Neural crest cell (in vitro differentiated cells): Measurements from ENCODE around the gene FRYL. TPM values are rescaled to one million over a fixed set of nuclear protein-coding genes. Genes with fewer than 3 reads are reported as not detected.

Experiments
- DNase-seq: peaks from one replicate; pipeline ENCODE4 v3.0.0; 2021; ENCODE audit warnings: low read depth, mixed read lengths, low spot score
- H3K27ac Mint-ChIP-seq: one replicate; pipeline ENCODE4 v1.8.0; 2021; ENCODE audit warnings: mild to moderate bottlenecking, mixed read lengths; ENCODE audit not compliant: unreplicated experiment
- H3K27me3 Mint-ChIP-seq: 2 replicates; pipeline ENCODE4 v1.8.0; 2021; ENCODE audit warnings: low read depth, mild to moderate bottlenecking, mixed read lengths
- H3K36me3 Mint-ChIP-seq: 2 replicates; pipeline ENCODE4 v1.8.0; 2021; ENCODE audit warnings: low read depth, mild to moderate bottlenecking, mixed read lengths
- H3K4me1 Mint-ChIP-seq: 2 replicates; pipeline ENCODE4 v1.8.0; 2021; ENCODE audit warnings: mixed read lengths
- H3K4me3 Mint-ChIP-seq: one replicate; pipeline ENCODE4 v1.8.0; 2021; ENCODE audit warnings: mild to moderate bottlenecking, mixed read lengths
- H3K9me3 Mint-ChIP-seq: 2 replicates; pipeline ENCODE4 v1.8.0; 2021; ENCODE audit warnings: mixed read lengths
- total RNA-seq: library from RNA; stranded (reverse); gene quantifications from 2 replicates; pipeline ENCODE4 v1.2.1, GENCODE V29; 2021
- TF ChIP-seq, protein P1 (sequence below): fragments of 200-600 bp; sonication (generic); conservative IDR thresholded peaks from 2 replicates; pipeline ENCODE4 v1.5.0; 2021; ENCODE audit warnings: antibody characterized with exemption, mild to moderate bottlenecking

Gene FRYL
- total RNA-seq, 1 donor from 2014 or later: 48.7 TPM

DNA sequence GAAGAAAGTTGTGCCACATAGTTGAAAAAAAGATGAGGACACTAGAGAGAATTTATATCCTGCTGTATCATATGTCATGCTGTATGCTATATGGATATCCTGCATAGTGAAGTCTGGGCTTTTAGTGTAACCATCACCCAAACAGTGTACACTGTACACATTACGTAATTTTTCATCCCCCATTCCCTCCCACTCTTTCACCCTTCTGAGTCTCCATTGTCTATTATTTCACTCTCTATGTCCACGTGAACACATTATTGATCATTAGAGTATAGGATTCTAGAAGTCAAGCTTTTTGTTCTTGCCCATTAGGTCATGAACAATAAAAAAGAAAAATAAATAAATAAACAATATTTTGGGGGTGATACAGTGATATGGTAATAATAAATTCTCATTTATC lies 18.0 kb upstream of the FRYL start:
- H3K36me3 Mint-ChIP-seq: no peaks in the 10 kb centered on the region
- TF ChIP-seq, protein P1, sequence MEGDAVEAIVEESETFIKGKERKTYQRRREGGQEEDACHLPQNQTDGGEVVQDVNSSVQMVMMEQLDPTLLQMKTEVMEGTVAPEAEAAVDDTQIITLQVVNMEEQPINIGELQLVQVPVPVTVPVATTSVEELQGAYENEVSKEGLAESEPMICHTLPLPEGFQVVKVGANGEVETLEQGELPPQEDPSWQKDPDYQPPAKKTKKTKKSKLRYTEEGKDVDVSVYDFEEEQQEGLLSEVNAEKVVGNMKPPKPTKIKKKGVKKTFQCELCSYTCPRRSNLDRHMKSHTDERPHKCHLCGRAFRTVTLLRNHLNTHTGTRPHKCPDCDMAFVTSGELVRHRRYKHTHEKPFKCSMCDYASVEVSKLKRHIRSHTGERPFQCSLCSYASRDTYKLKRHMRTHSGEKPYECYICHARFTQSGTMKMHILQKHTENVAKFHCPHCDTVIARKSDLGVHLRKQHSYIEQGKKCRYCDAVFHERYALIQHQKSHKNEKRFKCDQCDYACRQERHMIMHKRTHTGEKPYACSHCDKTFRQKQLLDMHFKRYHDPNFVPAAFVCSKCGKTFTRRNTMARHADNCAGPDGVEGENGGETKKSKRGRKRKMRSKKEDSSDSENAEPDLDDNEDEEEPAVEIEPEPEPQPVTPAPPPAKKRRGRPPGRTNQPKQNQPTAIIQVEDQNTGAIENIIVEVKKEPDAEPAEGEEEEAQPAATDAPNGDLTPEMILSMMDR: no peak
- no peak overlapping the region for H3K27ac Mint-ChIP-seq

DNA sequence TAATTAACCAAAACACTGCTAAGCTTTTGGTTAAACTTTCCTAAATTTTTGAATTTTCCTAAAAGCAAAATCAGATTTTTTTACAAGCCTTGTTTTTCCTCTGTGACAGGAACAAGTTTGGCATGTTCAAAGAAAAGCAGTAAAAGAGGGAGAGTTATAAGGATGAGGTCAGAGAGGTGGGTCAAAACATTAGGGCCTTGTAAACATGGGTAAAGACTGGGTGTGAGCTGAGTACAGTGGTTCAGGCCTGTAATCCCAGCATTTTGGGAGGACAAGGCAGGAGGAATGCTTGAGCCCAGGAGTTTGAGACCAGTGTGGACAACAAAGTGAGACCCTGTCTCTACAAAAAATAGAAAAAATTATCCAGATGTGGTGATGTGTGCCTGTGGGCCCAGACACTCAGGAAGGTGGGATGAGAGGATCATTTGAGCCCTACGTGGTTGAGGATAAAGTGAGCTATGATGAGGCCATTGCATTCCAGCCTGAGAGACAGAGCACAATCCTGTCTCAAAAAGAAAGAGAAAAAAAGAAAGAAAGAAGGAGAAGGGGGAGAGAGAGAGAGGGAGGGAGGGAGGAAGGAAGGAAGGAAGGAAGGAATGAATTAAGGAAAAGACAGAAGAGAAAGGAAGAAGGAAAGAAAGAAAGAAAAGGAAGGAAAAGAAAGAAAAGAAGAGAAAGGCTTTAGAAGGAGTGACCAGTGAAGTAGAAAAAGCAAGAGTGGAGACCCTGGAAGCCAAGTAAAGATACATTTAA lies 17.0 kb upstream of the FRYL start:
- no peak for DNase-seq
- no peak overlapping the region for H3K27ac Mint-ChIP-seq
- no peaks in the 10 kb centered on the region for H3K36me3 Mint-ChIP-seq
- H3K4me1 Mint-ChIP-seq: peaks cover 6% of the 10 kb centered on the region
- no peak overlapping the region for H3K4me3 Mint-ChIP-seq
- H3K9me3 Mint-ChIP-seq: no peaks in the 10 kb centered on the region
- TF ChIP-seq, protein P1: no peak
- H3K27me3 Mint-ChIP-seq: no peaks in the 10 kb centered on the region

More for the DNA sequence above, 18.0 kb upstream of the FRYL start:
- H3K4me1 Mint-ChIP-seq: peaks cover 6% of the 10 kb centered on the region
- DNase-seq: no peak
- no peak overlapping the region for H3K4me3 Mint-ChIP-seq
- no peaks in the 10 kb centered on the region for H3K9me3 Mint-ChIP-seq
- H3K27me3 Mint-ChIP-seq: no peaks in the 10 kb centered on the region

DNA sequence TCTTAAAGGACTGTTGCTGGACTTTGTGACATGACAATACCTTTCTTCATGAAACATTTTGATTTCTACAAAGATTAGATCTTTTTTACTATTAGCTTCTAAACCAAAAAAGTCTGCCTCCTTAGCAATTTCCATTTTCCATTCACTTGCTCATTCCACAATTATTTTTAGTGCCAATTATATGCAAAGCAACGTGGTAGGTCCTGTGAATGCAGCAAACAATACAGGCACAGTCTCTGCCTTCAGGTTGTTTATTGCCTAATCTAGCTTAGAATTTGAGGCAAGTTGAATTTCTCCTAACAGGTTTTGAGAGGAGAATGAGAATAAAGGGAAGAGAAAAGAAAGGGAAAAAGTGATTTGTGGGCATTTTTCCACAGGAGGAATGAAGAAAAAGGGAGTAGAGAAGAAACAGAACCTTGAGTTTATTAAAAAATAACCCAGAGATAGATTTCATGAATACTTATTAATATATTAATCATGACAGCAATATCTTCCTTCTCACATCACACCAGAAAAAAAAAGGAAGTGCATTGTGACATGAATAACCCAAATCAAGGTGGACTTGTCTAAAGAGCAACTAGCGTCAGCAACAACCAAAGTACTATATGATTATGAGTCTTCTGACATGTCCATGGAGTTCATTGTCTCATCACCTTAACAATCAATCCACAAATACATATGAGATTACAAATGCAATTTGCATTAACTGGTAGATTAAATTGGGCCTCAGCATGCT lies 16.3 kb upstream of the FRYL start:
- Mint-ChIP-seq H3K27me3 (no peaks in the 10 kb centered on the region), H3K9me3 (no peaks in the 10 kb centered on the region)

DNA sequence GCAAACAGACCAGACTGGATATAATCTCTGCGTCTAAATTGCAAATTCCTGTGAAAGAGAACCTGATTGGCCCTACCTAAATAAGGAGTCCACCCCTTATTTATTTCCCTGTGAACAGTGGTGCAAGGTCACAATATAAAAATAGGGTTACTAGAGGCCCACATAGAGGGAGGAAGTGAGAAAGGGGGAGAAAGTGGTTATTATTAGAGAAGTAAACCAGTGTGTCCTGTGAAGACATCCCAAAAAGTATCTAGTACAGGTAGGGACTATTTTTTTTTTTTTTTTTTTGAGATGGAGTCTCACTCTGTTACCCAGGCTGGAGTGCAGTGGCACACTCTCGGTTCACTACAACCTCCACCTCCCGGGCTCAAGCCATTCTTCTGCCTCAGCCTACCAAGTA lies 15.0 kb upstream of the FRYL start:
- Mint-ChIP-seq H3K4me1 (no peaks in the 10 kb centered on the region), H3K9me3 (no peaks in the 10 kb centered on the region), H3K36me3 (no peaks in the 10 kb centered on the region), H3K27me3 (no peaks in the 10 kb centered on the region), H3K4me3 (no peak overlapping the region), H3K27ac (no peak overlapping the region)
- no peak for DNase-seq
- TF ChIP-seq, protein P1: no peak

More for the DNA sequence above, 16.3 kb upstream of the FRYL start:
- Mint-ChIP-seq H3K4me3 (no peak overlapping the region), H3K4me1 (no peaks in the 10 kb centered on the region), H3K27ac (no peak overlapping the region), H3K36me3 (no peaks in the 10 kb centered on the region)
- TF ChIP-seq, protein P1: no peak
- DNase-seq: no peak

DNA sequence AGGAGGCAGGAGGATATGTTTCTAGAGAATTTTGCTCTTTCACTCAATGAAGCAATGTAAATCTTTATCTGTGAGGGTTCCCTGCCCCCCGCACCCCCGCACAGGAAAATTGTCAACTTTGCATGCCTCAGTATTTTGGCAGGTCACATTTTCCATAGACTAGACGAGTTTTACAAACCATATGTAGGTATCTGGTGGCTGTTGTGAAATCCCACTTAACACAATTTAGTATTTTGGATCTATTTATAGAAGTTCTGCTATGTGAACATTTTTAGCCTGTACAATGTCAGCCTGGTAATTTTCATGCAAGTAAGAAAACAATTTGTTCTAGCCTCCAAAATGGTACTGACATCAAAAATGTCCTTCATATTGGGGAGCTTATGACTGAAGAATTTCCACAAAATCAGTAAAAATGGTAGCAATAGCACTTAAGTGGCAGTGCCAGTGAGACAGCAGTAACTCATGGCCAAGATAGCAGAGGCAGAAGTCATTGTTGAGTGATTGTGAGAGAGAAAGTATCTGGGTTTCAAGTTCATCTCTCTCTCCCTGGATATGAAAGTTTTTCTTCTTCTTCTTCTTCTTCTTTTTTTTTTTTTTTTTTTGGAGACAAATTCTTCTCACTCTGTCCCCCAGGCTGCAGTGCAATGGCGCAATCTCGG lies 12.4 kb upstream of the FRYL start:
- no peaks in the 10 kb centered on the region for H3K4me1 Mint-ChIP-seq
- H3K9me3 Mint-ChIP-seq: no peaks in the 10 kb centered on the region
- H3K27ac Mint-ChIP-seq: no peak overlapping the region
- no peak overlapping the region for H3K4me3 Mint-ChIP-seq
- TF ChIP-seq, protein P1: no peak
- no peak for DNase-seq
- H3K36me3 Mint-ChIP-seq: no peaks in the 10 kb centered on the region
- no peaks in the 10 kb centered on the region for H3K27me3 Mint-ChIP-seq
